Articular chondrocyte of knee joint (primary cell): ENCODE results near the gene RPL10L. TPM values are rescaled to one million over a fixed set of nuclear protein-coding genes. Genes with fewer than 3 reads are reported as not detected.

Source experiments
- total RNA-seq: library from RNA; depleted of rRNA; stranded (reverse); fragments of >200 nt; gene quantifications from 2 replicates; pipeline ENCODE4 v1.2.3, GENCODE V29; 2012

Gene RPL10L
- total RNA-seq, result not detected in 2 replicates

GRCh38 chr14:46651526-46652144, at the start of gene RPL10L:
Gene RPL10L (minus strand): TSS chr14:46651781. CDS start chr14:46651736, 45 bp downstream.

